Measurements from ENCODE around the gene TMEM161B.
"Not testable (repeated sequence)": the region's sequence is repeated elsewhere in the genome, so short reads cannot be mapped to it uniquely, and the experiment has no call there.

The TMEM161B gene

DNA sequence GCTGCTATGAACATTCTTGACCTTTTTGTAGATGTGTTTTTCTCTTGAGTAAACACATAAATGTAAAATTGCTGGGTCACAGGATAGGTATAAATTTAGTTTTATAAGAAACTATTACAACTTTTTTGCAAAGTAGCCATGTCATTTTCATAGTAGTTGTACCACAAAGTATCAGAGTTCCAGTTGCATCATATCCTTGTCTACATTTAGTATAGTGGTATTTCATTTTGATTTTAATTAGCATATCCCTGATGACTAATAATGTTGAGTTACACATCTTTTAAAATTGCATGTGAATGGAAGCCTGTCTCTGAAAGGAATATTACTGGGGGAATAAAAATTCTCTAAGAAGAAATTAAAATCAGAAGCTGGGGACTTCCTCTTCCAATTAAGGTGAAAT, 85.4 kb downstream of the TMEM161B start:
- TF ChIP-seq BACH2 (CRISPR knock-in tag; IDR thresholded peaks at IDR 0.05; ENCODE audit: borderline replicate concordance) (no peak), SNAI2 (CRISPR knock-in tag; IDR thresholded peaks at IDR 0.05) (no peak), ESRRG (CRISPR knock-in tag; IDR thresholded peaks at IDR 0.05) (no peak), PPARA (CRISPR knock-in tag; IDR thresholded peaks at IDR 0.05; ENCODE audit: borderline replicate concordance) (no peak), RARB (CRISPR knock-in tag; IDR thresholded peaks at IDR 0.05) (no peak), ZNF565 (CRISPR knock-in tag; conservative IDR thresholded peaks at IDR 0.05; ENCODE audit: low read depth) (no peak), ZNF8 (CRISPR knock-in tag; IDR thresholded peaks at IDR 0.05) (no peak), ARNTL (CRISPR knock-in tag; IDR thresholded peaks at IDR 0.05; ENCODE audit: borderline replicate concordance, low read depth) (no peak), OSR1 (CRISPR knock-in tag; IDR thresholded peaks at IDR 0.05) (no peak), ZFP3 (CRISPR knock-in tag; IDR thresholded peaks at IDR 0.05) (no peak), ZNF70 (CRISPR knock-in tag; IDR thresholded peaks at IDR 0.05) (no peak), TOX (CRISPR knock-in tag; IDR thresholded peaks at IDR 0.05; ENCODE audit: borderline replicate concordance) (no peak), TCF4 (CRISPR knock-in tag; IDR thresholded peaks at IDR 0.05; ENCODE audit: borderline replicate concordance) (no peak), ISL1 (CRISPR knock-in tag; IDR thresholded peaks at IDR 0.05) (no peak), CSDC2 (CRISPR knock-in tag; IDR thresholded peaks at IDR 0.05) (no peak), ZFP30 (CRISPR knock-in tag; IDR thresholded peaks at IDR 0.05) (no peak), TSHZ2 (CRISPR knock-in tag; IDR thresholded peaks at IDR 0.05) (no peak)
- TF ChIP-seq, protein P1, sequence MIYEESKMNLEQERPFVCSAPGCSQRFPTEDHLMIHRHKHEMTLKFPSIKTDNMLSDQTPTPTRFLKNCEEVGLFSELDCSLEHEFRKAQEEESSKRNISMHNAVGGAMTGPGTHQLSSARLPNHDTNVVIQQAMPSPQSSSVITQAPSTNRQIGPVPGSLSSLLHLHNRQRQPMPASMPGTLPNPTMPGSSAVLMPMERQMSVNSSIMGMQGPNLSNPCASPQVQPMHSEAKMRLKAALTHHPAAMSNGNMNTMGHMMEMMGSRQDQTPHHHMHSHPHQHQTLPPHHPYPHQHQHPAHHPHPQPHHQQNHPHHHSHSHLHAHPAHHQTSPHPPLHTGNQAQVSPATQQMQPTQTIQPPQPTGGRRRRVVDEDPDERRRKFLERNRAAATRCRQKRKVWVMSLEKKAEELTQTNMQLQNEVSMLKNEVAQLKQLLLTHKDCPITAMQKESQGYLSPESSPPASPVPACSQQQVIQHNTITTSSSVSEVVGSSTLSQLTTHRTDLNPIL (CRISPR knock-in tag; IDR thresholded peaks at IDR 0.05; ENCODE audit: low read depth) = no peak
- TF ChIP-seq, protein P2, sequence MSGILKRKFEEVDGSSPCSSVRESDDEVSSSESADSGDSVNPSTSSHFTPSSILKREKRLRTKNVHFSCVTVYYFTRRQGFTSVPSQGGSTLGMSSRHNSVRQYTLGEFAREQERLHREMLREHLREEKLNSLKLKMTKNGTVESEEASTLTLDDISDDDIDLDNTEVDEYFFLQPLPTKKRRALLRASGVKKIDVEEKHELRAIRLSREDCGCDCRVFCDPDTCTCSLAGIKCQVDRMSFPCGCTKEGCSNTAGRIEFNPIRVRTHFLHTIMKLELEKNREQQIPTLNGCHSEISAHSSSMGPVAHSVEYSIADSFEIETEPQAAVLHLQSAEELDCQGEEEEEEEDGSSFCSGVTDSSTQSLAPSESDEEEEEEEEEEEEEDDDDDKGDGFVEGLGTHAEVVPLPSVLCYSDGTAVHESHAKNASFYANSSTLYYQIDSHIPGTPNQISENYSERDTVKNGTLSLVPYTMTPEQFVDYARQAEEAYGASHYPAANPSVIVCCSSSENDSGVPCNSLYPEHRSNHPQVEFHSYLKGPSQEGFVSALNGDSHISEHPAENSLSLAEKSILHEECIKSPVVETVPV (CRISPR knock-in tag; IDR thresholded peaks at IDR 0.05) = no peak
- TF ChIP-seq, protein P3, sequence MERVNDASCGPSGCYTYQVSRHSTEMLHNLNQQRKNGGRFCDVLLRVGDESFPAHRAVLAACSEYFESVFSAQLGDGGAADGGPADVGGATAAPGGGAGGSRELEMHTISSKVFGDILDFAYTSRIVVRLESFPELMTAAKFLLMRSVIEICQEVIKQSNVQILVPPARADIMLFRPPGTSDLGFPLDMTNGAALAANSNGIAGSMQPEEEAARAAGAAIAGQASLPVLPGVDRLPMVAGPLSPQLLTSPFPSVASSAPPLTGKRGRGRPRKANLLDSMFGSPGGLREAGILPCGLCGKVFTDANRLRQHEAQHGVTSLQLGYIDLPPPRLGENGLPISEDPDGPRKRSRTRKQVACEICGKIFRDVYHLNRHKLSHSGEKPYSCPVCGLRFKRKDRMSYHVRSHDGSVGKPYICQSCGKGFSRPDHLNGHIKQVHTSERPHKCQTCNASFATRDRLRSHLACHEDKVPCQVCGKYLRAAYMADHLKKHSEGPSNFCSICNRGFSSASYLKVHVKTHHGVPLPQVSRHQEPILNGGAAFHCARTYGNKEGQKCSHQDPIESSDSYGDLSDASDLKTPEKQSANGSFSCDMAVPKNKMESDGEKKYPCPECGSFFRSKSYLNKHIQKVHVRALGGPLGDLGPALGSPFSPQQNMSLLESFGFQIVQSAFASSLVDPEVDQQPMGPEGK (CRISPR knock-in tag; IDR thresholded peaks at IDR 0.05; ENCODE audit: borderline replicate concordance) = no peak
- no peak for ATAC-seq

GRCh38 chr5:88177486-88177885, 91.2 kb downstream of the TMEM161B start:
- not testable (repeated sequence) for ATAC-seq

- ATAC-seq = no peak
- TF ChIP-seq ISL1 (CRISPR knock-in tag; IDR thresholded peaks at IDR 0.05) = no peak
- TF ChIP-seq TOX (CRISPR knock-in tag; IDR thresholded peaks at IDR 0.05; ENCODE audit: borderline replicate concordance) = no peak
Observed at GRCh38 chr5:88172847-88173758, 95.5 kb downstream of the TMEM161B start.

DNA sequence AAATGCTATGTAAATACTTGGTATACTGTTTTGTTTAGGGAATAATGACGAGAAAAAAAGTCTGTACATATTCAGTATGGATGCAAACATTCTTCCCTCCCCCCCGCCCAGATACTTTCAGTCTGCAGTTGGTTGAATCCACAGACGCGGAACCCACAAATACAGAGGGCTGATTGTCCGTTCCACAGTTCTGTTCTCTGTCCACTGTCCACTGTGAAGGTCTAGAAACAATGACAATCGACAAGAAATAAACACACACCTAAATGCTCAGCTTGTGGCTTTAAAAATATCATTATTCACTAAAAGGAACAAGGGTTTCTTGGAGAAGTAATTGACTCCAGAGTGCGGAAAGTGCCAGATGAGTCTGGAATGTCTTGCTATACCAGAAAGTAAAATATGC, 109.1 kb downstream of the TMEM161B start:
- ATAC-seq = no peak
- TF ChIP-seq ISL1 (CRISPR knock-in tag; IDR thresholded peaks at IDR 0.05) = no peak
- TF ChIP-seq BACH2 (CRISPR knock-in tag; IDR thresholded peaks at IDR 0.05; ENCODE audit: borderline replicate concordance) = no peak
- no peak for TF ChIP-seq ZNF70 (CRISPR knock-in tag; IDR thresholded peaks at IDR 0.05)
- TF ChIP-seq TCF4 (CRISPR knock-in tag; IDR thresholded peaks at IDR 0.05; ENCODE audit: borderline replicate concordance) = no peak
- TF ChIP-seq ZFP30 (CRISPR knock-in tag; IDR thresholded peaks at IDR 0.05) = no peak
- TF ChIP-seq OSR1 (CRISPR knock-in tag; IDR thresholded peaks at IDR 0.05) = no peak
- no peak for TF ChIP-seq SNAI2 (CRISPR knock-in tag; IDR thresholded peaks at IDR 0.05)
- TF ChIP-seq CSDC2 (CRISPR knock-in tag; IDR thresholded peaks at IDR 0.05) = no peak
- TF ChIP-seq GLIS3 (CRISPR knock-in tag; IDR thresholded peaks at IDR 0.05) = no peak
- TF ChIP-seq TSHZ2 (CRISPR knock-in tag; IDR thresholded peaks at IDR 0.05) = no peak
